ENCODE data around the gene MVK.

GRCh38 chr12:109645194-109645593 is 71.6 kb downstream of the MVK start:
- TF ChIP-seq POLR2AphosphoS5 (IDR thresholded peaks at IDR 0.05; ENCODE audit: low read depth, low read length) (no peak), POLR2A (IDR thresholded peaks at IDR 0.05; ENCODE audit: low read depth, low read length) (no peak), TAF1 (IDR thresholded peaks at IDR 0.05; ENCODE audit: low read depth, low read length) (no peak), SPI1 (IDR thresholded peaks at IDR 0.05; ENCODE audit: low read depth, low read length) (no peak), POU2F2 (IDR thresholded peaks at IDR 0.05; ENCODE audit: low read depth, low read length) (no peak)

All from GM12891 (cell line).